ENCODE measurements around the gene RHBG.
A peak's percentile ranks its signal among the peaks of the same experiment; 100 is the strongest.

RHBG gene

DNA sequence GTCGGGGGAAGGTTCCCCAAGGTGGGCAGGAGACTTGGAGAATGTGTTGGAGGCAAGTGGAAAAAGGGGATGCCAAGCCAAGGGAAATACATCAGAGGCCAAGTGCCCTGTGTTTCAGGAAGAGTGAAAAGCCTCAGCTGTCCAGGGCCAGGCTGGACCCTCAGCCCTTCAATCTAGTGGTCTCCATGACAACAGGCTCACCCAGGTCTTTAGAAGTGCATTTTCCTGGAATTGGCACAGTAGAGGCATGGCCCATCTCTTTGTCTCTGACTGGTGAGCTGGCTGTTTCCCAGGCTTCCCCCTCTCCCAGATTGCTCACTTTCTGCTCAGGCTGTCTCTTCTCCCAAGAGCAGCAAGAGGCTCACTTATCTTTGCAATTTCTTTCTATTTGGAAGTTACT, 10.4 kb upstream of the RHBG start:
- H3K27me3 ChIP-seq = peaks cover 0 to 47% of the 10 kb centered on the region in 2 donors
- H3K4me1 ChIP-seq = peaks cover 0 to 4% (median 0%) of the 10 kb centered on the region in 4 donors
- H3K4me3 ChIP-seq = no peak overlapping the region
- no peak for TF ChIP-seq CTCF (IDR thresholded peaks at IDR 0.05)
- H3K36me3 ChIP-seq = no peaks in the 10 kb centered on the region
- peak in 1 of 2 donors; percentile 12 for DNase-seq
- H3K9me3 ChIP-seq = no peaks in the 10 kb centered on the region
- intact Hi-C loops (cut with DNase I; ENCODE audit: low total_unique reads) = no loop called here
- H3K27ac ChIP-seq = no peak overlapping the region

DNA sequence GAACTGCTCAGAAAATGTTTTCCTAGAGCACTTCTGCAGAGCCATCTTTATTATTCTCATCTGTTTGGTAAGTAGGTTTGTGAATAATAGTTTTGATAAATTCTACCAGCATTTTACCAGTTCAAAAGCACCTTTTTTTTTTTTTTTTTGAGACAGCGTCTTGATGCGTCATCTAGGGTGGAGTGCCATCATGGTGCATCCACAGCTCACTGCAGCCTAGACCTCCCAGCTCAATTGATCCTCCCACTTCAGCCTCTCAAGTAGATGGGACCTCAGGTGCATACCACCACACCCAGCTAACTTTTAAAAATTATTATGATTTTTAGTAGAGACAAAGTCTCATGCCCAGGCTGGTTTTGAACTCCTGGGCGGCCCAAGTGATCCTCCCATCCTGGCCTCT, 9.8 kb upstream of the RHBG start:
- H3K9me3 ChIP-seq = no peaks in the 10 kb centered on the region
- intact Hi-C loops (cut with DNase I; ENCODE audit: low total_unique reads) = no loop called here
- no peak overlapping the region for H3K4me3 ChIP-seq
- no peak for TF ChIP-seq CTCF (IDR thresholded peaks at IDR 0.05)
- no peak overlapping the region for H3K27ac ChIP-seq
- H3K4me1 ChIP-seq = peaks cover 0 to 4% (median 0%) of the 10 kb centered on the region in 4 donors
- H3K36me3 ChIP-seq = no peaks in the 10 kb centered on the region
- peak in 1 of 2 donors; percentile 4 for DNase-seq
- H3K27me3 ChIP-seq = peaks cover 0 to 50% of the 10 kb centered on the region in 2 donors

- Histone ChIP-seq H3K27me3 (peaks cover 0 to 57% of the 10 kb centered on the region in 2 donors), H3K4me3 (no peak overlapping the region), H3K9me3 (no peaks in the 10 kb centered on the region), H3K4me1 (peaks cover 0 to 4% (median 0%) of the 10 kb centered on the region in 4 donors), H3K36me3 (no peaks in the 10 kb centered on the region), H3K27ac (no peak overlapping the region)
- DNase-seq = no peak
- TF ChIP-seq CTCF (IDR thresholded peaks at IDR 0.05) = no peak
- intact Hi-C loops (cut with DNase I; ENCODE audit: low total_unique reads) = no loop called here
Measured at GRCh38 chr1:156359973-156360372, 9.0 kb upstream of the RHBG start.

DNA sequence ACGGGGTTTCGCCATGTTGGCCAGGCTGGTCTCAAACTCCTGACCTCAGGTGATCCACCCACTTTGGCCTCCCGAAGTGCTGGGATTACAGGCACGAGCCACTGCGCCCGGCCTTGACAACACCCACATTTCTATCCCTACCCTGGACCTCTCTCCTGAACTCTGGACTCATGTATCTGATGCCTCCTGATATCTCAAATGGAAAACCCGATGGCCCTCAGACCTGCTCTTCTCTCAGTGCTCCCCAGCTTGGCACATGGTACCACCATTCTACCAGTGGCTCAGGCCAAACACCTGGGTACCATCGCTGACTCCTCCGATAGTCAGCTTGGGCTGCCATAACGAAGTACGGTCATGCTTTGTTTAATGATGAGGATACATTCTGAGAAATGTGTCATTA, 8.5 kb upstream of the RHBG start:
- Histone ChIP-seq H3K4me3 (no peak overlapping the region), H3K27me3 (peaks cover 0 to 56% of the 10 kb centered on the region in 2 donors)
- intact Hi-C loops (cut with DNase I; ENCODE audit: low total_unique reads) = no loop called here

GRCh38 chr1:156365754-156366153, 3.3 kb upstream of the RHBG start:
- intact Hi-C loops (cut with DNase I; ENCODE audit: low total_unique reads) = no loop called here
- TF ChIP-seq CTCF (IDR thresholded peaks at IDR 0.05) = no peak
- Histone ChIP-seq H3K9me3 (no peaks in the 10 kb centered on the region), H3K36me3 (no peaks in the 10 kb centered on the region), H3K4me3 (no peak overlapping the region), H3K4me1 (peaks cover 0 to 10% (median 6%) of the 10 kb centered on the region in 4 donors), H3K27ac (no peak overlapping the region), H3K27me3 (peaks cover 0 to 74% of the 10 kb centered on the region in 2 donors)
- DNase-seq = no peak

More for the DNA sequence above, 8.5 kb upstream of the RHBG start:
- Histone ChIP-seq H3K36me3 (no peaks in the 10 kb centered on the region), H3K27ac (no peak overlapping the region), H3K4me1 (peaks cover 0 to 4% (median 0%) of the 10 kb centered on the region in 4 donors), H3K9me3 (no peaks in the 10 kb centered on the region)
- TF ChIP-seq CTCF (IDR thresholded peaks at IDR 0.05) = no peak
- no peak for DNase-seq

All from tibial artery (tissue), 4 donors.